OCI-LY1 (cell line): ENCODE measurements around the gene KRAS.

Source experiments
- EZH2 ChIP-seq: fragments of 200-600 bp; sonication (generic), shearing (Covaris generic); IDR thresholded peaks from 2 replicates; pipeline ENCODE4 v1.8.0; 2017; ENCODE audit warnings: borderline replicate concordance, mixed run types, mild to moderate bottlenecking, antibody characterized with exemption, low read length, moderate library complexity, mixed read lengths
- TF ChIP-seq, protein P1 (sequence below): fragments of 200-600 bp; sonication (generic), shearing (Covaris generic); IDR thresholded peaks from 2 replicates; pipeline ENCODE4 v1.5.1; 2017; ENCODE audit warnings: mild to moderate bottlenecking, antibody characterized with exemption, low read length, moderate library complexity, mixed read lengths

DNA sequence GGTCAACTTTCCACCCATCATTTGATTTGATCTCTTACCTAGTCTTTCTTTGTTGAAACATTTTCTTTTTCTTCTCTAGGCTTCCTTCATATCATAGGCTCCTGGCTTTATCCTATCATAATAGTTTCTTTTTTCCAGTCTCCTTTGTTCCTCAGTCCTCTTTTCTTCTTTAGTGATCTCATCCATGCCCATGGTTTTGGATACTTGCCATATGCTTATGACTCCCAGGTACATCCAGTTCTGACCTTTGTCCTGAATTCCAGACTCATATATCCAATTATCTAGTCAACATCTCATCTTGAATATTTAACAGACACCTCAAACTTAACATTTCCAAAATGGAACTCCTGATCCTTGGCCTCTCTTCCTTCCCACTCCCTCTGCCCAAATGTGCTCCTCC, 36.1 kb upstream of the KRAS start:
- no peak for TF ChIP-seq EZH2
- TF ChIP-seq, protein P1, sequence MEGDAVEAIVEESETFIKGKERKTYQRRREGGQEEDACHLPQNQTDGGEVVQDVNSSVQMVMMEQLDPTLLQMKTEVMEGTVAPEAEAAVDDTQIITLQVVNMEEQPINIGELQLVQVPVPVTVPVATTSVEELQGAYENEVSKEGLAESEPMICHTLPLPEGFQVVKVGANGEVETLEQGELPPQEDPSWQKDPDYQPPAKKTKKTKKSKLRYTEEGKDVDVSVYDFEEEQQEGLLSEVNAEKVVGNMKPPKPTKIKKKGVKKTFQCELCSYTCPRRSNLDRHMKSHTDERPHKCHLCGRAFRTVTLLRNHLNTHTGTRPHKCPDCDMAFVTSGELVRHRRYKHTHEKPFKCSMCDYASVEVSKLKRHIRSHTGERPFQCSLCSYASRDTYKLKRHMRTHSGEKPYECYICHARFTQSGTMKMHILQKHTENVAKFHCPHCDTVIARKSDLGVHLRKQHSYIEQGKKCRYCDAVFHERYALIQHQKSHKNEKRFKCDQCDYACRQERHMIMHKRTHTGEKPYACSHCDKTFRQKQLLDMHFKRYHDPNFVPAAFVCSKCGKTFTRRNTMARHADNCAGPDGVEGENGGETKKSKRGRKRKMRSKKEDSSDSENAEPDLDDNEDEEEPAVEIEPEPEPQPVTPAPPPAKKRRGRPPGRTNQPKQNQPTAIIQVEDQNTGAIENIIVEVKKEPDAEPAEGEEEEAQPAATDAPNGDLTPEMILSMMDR: no peak
